HG02885 (cell line): ENCODE measurements around the gene CAT.
"Not testable (repeated sequence)": the region's sequence is repeated elsewhere in the genome, so short reads cannot be mapped to it uniquely, and the experiment has no call there.

Source experiments
- ATAC-seq: cut with Tn5 transposase; IDR thresholded peaks from one replicate; pipeline ENCODE4 v1.9.1; 2021; ENCODE audit warnings: mild to moderate bottlenecking; ENCODE audit not compliant: unreplicated experiment, poor library complexity

Gene CAT

DNA sequence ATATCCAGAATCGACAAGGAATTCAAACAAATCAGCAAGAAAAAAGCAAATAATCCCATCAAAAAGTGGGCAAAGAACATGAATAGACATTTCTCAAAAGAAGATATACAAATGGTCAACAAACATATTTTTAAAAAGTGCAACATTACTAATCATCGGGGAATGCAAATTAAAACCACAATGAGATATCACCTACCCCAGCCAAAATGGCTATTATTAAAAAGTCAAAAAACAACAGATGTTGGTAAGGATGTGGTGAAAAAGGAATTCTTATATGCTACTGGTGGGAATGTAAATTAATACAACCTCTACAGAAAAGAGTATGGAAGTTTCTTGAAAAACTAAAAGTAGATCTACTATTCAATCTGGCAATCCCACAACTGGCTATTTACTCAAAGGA lies 13.9 kb upstream of the CAT start:
- not testable (repeated sequence) for ATAC-seq

DNA sequence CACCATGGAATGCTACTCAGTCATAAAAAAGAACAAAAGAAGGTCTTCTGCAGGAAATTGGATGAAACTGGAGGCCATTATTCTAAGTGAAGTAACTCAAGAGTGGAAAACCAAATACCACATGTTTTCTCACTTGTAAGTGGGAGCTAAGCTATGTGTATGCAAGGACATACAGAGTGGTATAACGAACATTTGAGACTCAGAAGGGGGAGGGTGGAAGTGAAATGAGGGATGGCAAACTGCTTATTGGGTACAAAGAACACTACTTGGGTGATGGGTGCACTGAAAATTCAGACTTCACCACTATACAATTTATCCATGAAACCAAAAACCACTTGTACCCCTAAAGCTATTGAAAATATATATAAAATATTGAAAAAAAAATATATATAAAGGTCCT lies 13.4 kb upstream of the CAT start:
- ATAC-seq = no peak

DNA sequence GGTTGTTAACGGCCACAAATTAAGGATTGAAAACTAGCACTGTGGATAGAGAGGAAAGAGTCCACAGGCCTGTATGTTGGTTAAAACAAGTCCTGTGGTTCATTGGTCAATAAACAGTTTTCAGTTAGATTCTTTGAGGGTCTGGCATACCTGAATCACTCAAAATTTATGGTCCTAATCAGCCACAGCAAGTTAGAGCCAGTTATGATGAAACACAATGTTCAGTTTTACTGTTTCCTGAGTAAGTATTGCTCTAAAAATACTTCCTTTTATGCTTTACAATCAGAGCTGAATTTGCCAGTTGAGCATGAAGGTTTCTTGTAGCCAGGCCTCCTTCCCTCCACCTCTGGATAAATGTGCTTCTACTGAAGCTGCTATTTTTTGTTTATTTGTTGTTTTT lies 12.9 kb upstream of the CAT start:
- no peak for ATAC-seq

DNA sequence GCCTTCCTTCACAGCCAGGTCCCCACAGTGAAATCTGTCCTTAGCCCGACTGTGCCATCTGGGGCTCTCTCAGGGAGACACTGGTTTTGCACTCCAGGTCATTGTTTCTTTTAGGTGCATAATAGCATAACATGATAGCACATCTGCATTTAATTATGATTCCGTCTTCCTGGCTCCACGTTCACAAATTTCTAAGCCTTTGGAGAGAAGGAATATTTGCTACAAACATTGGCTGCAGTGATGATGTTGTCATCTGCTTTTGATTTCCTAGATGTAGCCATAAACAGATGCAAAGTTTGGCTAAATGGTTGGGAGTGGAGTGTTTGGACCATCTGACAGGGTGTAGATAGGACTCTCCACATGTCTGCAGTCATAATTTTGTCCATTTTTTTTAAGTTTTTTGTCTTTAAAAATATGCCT lies 12.0 kb upstream of the CAT start:
- no peak for ATAC-seq

DNA sequence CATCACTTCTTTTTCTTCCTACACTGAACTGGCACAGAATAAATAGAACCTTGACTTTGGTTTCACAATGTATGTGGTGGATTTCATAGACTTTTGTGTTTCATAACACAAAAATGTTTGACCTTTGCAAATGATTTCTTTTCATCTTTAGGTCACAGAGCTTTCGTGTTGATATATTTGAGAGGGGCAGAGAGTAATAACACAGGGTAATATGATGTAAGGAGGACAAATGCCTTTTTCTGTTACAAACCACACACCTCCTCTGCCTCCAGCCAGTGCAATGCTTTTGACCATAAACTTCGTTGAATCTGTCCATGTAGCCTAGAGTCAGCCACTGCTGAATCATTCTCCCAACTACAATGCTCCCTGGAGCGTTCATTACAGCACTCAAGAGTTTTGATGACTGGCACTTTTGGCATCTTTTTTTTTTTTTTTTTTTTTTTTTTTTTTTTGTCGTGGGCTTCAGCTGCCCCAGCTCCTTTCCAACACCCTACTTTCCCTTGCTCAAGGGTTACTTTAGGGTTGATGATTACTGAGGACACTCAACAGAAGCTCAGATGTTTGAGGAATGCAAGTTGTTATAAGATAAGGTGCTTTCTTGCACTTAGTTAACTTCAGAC lies 11.4 kb upstream of the CAT start:
- no peak for ATAC-seq

DNA sequence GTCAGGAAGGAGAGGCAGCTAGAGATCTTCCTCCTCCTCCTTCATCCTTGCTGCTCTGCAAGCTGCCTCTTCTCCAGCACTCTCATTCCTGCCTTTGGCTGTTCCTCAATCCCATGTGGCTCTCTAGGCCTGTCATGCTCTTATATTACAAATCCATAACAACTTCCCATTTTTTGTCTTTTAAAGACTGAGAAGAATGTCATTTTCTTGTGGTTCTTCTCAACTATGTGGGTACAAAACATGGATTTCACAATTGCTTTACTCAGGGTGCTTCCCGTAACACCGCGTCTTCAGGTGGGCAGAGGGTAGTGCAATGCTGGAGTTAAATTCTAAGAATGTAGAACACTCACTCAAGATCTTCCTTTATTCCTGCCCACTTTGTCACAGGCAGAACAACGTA lies 6.8 kb upstream of the CAT start:
- ATAC-seq = no peak

DNA sequence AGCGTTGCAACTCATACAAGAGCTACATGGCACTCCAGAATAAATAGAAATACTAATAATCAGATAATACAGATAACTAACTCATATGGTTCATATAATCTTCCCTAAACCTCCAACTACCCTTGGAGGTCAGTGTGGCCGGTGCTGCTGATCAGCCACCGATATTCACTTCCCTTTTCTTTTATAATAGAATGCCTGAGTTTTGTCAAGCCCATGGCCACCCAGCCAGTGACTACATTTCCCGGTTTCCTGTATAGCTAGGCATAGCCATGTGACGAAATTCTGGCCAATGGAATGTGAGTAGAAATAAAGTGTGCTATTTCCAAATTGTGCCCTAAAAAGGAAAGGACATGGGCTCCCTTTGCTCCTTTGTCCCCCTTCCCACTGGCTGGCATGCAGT lies 5.9 kb upstream of the CAT start:
- ATAC-seq = no peak

DNA sequence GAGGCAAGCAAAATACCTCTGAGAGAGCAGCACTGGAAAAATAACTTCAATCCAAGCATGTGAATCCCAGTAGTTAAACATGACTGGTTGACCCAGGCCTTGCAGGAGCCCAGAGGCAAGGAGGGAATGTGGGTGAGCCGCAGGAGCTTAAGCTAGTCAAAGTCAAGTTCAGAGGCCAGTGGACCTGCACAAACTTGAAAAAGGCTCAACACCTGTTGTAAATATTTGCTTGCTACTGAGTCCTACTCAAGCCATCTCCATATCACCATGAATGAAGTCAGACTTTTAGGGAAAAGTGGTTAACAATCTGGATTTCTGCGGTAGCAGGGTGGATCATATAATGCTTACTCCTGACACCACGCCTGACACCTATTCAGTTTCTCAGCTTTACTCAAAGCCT lies 4.8 kb upstream of the CAT start:
- ATAC-seq = no peak

DNA sequence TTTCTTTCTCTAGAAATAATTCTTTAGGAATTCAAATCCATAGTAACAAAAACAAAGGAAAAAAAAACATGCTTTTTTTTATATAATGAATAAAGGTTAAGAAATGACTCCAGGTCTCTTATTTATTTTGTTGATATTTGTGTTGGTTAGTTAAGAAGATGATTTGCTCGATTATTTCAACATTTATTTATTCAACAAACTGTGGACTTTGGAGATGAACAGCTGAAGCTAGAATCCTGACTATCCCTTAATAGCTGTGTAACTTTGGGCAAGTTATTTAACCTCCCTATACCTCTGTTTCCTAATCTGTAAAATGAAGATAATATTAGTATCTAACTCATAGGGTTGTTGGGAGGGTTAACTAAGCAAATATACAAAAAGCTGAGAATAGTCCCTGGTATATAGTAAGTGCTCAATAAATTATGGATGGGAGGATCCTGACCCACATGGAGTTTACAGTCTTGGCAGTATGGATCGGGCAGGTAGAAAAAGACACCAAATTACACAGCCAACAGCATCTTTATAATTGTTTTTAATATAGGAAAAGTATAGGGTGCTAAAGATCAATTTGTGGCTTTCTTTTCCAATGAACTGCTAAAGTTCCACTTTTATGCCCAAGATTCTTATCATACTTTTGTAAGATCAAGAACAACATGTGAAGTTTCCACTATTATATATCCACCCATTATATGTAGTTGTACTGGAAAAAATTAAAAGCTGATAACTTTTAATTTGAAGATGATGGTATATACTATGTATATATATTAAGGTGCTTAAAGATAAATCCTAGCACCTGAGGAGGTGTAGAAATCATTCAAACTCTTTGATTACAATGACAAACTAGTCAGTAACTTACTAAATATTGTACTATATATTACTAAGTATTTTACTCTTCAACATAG lies 1.3 kb upstream of the CAT start:
- no peak for ATAC-seq

DNA sequence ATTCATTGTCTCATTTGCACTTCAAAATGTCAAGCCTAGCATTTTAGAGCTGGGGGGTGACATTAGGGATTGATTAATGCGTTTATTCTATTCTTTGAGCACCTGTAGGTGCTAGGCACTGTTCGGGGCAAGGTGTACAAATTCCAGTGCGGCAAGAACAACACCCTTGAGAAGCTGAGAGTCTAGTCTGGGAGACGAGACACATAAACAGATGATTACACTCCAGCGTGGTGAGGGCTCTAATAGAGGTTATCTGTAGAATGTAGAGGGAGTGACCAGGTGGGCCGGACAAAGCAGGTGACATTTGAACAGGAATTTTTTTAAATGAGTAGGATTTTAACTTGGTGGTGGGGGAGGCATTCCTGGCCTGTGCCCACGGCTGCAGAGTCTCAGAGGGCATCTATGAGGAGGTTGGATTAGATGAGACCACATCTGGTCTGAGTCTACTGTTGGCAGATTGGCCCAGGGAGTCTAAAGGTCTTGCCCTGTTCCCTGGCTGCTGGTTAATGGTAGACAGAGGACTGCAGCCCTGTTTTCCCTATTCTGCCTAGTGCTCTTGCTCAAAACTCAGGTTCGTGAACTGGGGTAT lies 970 bp downstream of the CAT start:
- ATAC-seq = no peak

DNA sequence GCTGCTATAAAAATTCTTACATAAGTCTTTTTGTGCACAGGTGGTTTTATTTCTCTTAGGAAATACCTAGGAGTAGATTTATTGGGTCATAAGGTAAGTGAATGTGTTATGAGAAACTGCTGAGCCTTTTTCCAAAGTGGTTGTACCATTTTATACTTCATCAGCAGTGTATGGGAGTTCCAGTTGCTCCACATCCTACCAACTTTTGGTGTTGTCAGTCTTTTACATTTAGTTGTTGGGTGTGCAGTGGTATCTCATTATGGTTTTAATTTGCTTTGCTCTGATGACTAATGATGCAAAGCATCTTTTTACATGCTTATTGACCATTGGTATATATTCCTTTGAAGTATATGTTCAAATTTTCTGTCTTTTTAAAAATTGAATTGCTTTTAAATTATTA lies 3.1 kb downstream of the CAT start:
- no peak for ATAC-seq

DNA sequence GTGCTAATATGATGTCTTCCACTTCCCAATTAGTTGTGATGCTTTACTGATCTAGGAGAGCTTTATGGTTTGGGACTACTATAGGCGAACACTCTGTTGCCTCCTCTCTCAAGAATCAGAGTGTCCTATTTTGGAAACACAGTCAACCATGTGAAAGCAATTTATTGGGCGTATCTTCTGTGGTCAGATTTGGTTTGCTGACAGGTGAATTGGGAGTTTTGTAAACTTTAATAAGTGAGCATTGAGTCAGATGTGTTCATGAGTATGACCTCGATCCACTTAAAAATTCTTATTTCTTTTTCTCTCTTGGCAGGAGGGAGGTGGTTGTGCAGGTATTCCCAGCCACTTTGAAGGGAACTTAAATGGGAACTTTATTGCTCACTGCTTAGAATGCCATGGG lies 4.4 kb downstream of the CAT start:
- no peak for ATAC-seq

DNA sequence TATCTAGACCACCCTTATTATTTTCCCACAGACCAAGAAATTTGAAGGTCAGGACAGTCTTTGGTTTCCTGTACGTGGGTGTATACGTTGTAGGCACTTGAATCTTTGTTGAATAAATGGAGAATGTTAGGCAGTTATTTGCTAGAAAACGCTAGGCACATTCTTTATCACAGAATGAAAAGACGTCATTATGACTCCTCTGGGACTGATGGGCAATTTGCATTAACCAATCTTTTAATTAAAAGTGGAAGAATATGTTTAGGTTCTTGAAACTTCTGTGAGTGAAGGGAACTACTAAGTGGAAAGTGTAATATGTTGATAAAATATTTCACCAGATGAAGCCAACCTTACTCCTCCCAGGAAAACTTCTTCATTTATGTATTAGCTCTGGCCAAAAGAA lies 5.7 kb downstream of the CAT start:
- no peak for ATAC-seq

DNA sequence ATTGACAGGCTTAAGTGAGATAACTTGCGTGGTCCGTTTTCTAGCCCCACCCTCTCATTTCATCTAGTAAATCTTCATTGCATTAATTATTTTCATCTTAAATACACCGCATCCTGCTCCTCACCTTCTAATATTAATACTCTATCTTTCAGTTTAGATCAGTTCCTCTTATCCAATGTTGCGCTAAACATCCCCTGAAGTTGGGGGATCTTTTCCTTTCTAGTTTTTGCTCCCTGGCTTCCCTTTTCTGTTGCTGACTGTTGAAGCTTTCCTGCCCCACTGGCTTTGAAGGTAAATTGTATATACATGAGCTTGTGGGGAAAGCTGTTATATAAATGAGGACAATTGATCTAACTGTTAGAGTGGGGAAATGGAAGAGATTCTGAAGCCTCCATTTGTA lies 7.2 kb downstream of the CAT start:
- no peak for ATAC-seq

DNA sequence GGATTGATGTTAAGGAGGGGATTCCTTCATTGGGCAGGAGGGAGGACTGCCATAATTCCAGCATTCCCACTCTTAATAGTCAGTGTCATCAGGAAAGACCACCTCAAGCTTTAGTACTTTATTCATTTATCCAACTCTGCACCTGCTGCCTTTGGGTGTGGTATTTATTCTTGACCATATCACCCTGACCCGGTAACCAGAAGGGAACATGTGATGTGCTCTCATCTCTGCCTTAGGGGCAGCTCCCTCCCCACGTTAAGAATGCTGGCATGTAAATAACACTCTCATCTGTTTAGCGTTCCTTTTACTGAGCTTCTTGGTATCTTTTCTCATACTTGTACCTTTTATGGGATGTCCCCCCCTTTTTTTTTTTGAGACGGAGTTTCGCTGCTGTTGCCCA lies 7.7 kb downstream of the CAT start:
- ATAC-seq = no peak

DNA sequence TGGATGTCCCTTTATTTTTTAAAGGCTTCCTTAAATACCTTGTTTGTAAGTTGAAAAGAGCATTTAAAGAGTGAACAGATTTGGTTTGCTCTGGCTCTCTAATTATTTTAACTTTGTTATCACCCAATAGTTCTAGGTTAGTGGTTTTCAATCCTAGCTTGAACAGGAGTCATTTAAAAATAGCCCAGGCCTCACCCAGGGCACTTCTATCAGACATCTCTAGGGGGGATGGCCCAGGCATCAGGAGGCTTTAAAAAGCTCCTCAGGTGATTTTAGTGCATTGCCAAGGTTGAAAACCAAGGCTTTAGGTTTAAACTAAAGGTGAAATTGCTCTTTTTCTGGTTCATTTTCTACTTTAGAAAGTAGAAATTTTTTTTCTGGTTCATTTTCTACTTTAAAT lies 8.3 kb downstream of the CAT start:
- ATAC-seq = no peak

DNA sequence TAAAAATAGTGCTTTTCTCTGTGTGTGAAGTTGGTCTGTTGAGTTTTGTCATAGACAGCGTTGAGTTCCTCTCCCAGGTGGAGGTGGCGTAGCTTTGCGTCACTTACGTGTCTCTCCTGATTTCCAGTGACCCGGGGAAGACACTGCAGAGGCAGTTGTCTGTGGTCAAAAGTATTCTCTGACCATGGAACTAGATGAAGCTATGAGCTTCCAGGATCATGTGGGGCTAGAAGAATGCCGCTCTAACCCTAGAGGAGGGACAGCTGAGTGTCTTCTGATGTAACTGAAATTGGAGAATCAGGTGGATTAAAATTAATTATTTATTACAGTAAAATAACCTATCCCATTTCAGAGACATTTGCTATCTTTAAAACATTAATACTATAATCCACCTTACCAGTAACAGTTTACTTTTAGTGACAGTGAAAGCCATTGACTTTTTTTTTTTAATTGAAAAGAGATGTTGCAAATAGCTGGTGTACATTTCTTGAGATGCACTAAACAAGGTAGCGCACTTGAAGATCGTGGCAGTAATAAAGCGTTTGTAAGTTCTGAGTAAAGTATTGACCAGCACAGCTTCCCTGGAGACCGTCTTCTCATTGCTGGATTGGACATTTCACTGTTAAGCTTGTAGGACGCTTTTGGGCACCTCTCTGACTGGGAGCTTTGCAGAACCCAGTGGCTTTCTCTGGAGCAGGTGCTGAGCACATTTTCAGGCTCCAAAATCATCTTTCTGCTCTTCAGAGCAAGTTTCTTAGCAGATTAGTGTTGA lies 9.7 kb downstream of the CAT start:
- peak; percentile 9 for ATAC-seq

DNA sequence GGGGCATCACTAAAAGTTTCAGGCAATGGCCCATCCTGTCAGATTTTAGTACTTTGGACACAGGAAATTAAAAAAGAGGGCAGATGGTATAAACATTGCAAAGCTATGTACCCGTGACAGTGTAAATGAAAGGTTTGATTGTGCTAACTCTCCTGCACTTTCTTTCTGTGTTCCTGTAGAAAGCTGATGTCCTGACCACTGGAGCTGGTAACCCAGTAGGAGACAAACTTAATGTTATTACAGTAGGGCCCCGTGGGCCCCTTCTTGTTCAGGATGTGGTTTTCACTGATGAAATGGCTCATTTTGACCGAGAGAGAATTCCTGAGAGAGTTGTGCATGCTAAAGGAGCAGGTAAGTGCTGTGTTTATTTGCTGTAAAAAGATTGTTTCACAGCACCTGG lies 10.3 kb downstream of the CAT start:
- peak; percentile 47 for ATAC-seq

DNA sequence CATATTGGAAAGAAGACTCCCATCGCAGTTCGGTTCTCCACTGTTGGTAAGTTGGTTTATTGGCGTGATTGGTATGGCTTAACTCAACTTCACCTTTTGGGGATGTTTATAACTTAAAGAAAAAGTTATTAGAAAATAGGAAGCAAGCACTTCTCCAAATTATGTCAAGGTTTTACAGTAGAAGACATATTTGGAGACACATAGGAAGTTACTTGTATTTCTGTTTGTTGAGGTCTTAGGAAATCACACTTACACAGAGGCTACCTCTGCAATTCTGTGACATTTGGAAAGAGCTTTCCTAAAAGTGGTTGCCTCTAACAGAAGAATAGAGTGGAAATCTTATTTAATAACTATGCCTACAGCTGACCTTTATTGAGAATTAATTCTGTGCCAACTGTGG lies 12.3 kb downstream of the CAT start:
- no peak for ATAC-seq

DNA sequence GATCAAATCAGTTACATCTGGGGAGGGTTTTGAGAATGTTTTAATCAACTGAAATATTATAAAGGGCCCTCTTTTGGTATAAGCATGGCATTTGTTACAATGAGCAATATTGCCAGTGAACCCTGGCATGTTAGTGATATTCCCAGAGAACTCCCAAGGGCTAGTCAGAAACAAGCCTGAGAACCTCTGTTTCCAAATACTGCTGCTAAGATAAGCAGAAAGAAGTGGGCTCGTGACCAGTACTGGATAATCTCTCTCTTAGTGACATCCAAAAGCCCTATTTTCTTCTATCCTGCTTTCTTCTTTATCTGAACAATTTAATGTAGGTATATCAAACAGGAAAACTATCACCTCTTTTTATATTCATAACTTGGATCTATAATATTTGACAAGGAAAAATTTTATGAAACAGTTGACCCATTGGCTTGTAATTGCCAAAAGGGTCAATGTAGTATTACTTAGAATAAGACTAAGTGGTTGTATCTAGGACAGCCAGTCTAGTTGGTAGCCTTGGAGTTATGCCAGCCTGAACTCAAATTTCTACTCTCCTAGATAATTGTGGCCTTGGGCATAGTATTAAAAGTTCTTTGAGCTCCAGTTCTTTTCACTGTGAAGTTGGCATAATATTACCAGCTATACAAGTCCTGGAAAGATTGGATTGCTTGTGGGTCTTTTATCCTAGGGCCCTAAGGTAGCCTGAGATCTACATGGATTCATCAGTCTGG lies 15.7 kb downstream of the CAT start:
- ATAC-seq = no peak
